ENCODE measurements around the gene SSTR3.
"Not testable (repeated sequence)": the region's sequence is repeated elsewhere in the genome, so short reads cannot be mapped to it uniquely, and the experiment has no call there.

GRCh38 chr22:37170689-37171405, 41.4 kb downstream of the SSTR3 start:
- TF ChIP-seq REST (IDR thresholded peaks at IDR 0.05; ENCODE audit: insufficient read depth in 1 of 2, low read depth in 2 of 2, low read length in 1 of 2); POLR2AphosphoS5 (IDR thresholded peaks at IDR 0.05; ENCODE audit: low read depth, low read length); CTCF (IDR thresholded peaks at IDR 0.05); SIN3A (IDR thresholded peaks at IDR 0.05; ENCODE audit: borderline replicate concordance, insufficient read depth, low read depth, low read length); TCF7L2 (IDR thresholded peaks at IDR 0.05; ENCODE audit: low read depth, low read length): not testable (repeated sequence)

Measured in Panc1 (cell line).